ENCODE data around the gene GCLM. TPM values are rescaled to one million over a fixed set of nuclear protein-coding genes. Genes with fewer than 3 reads are reported as not detected.

GCLM gene
- total and polyA plus RNA-seq, 9 of the 15 experiments (the other 6 are each of a cell fraction or from before 2014, with no cell fraction given) = 9.3 to 71.6 (median 24.5) TPM

DNA sequence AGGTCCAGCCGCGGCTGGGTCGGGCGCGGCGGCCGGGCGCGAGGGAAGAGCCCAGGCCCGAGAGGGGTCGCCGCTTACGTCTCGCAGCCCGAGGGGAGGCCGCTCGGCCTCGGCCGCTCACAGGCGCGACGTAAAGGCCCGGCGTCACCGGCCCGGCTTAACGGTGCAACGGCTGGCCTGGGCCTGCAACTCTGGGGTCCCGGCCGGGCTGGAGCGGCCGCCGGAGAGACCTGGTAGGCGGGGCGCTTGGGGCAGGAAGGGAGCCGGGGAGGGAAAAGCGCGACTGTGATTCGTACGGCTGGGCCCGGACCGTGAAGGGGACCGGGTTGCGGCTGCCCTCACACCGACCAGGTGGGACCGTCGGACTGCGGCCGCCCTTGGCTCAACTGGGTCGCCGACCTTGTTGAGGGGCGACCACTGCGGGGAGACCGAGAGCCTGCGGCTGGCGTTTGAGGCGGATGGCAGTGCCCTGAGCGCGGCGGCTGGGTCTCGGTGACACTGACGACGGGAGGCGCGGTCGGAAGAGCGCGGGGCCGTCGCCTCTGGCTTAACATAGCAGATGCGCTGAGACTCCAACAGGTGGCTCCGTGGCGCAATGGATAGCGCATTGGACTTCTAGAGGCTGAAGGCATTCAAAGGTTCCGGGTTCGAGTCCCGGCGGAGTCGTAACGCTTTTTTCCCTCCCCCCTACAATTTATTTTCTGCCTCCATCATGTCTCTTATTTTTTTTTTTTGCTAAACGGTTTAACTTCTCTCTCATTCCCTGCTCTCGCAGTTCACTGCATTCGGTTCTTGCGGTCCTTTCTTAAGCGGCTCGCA is 62.0 kb downstream of the GCLM start (continued):
- TF ChIP-seq, protein P1, sequence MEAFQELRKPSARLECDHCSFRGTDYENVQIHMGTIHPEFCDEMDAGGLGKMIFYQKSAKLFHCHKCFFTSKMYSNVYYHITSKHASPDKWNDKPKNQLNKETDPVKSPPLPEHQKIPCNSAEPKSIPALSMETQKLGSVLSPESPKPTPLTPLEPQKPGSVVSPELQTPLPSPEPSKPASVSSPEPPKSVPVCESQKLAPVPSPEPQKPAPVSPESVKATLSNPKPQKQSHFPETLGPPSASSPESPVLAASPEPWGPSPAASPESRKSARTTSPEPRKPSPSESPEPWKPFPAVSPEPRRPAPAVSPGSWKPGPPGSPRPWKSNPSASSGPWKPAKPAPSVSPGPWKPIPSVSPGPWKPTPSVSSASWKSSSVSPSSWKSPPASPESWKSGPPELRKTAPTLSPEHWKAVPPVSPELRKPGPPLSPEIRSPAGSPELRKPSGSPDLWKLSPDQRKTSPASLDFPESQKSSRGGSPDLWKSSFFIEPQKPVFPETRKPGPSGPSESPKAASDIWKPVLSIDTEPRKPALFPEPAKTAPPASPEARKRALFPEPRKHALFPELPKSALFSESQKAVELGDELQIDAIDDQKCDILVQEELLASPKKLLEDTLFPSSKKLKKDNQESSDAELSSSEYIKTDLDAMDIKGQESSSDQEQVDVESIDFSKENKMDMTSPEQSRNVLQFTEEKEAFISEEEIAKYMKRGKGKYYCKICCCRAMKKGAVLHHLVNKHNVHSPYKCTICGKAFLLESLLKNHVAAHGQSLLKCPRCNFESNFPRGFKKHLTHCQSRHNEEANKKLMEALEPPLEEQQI (IDR thresholded peaks at IDR 0.05) = no peak
- no peak for TF ChIP-seq NCOA4 (IDR thresholded peaks at IDR 0.05; ENCODE audit: partially characterized antibody)
- 0 out of 2 replicates have a peak, but pooled peaks have one; percentile 24 for TF ChIP-seq LARP7 (IDR thresholded peaks at IDR 0.05)
- TF ChIP-seq, protein P2, sequence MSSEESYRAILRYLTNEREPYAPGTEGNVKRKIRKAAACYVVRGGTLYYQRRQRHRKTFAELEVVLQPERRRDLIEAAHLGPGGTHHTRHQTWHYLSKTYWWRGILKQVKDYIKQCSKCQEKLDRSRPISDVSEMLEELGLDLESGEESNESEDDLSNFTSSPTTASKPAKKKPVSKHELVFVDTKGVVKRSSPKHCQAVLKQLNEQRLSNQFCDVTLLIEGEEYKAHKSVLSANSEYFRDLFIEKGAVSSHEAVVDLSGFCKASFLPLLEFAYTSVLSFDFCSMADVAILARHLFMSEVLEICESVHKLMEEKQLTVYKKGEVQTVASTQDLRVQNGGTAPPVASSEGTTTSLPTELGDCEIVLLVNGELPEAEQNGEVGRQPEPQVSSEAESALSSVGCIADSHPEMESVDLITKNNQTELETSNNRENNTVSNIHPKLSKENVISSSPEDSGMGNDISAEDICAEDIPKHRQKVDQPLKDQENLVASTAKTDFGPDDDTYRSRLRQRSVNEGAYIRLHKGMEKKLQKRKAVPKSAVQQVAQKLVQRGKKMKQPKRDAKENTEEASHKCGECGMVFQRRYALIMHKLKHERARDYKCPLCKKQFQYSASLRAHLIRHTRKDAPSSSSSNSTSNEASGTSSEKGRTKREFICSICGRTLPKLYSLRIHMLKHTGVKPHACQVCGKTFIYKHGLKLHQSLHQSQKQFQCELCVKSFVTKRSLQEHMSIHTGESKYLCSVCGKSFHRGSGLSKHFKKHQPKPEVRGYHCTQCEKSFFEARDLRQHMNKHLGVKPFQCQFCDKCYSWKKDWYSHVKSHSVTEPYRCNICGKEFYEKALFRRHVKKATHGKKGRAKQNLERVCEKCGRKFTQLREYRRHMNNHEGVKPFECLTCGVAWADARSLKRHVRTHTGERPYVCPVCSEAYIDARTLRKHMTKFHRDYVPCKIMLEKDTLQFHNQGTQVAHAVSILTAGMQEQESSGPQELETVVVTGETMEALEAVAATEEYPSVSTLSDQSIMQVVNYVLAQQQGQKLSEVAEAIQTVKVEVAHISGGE (CRISPR knock-in tag; IDR thresholded peaks at IDR 0.05) = peak in 1 of 3 experiments; percentile 81; a peak in 2 of 6 replicates
- no peak for TF ChIP-seq ZNF3 (CRISPR knock-in tag; IDR thresholded peaks at IDR 0.05)
- TF ChIP-seq SIX5 (IDR thresholded peaks at IDR 0.05; ENCODE audit: borderline replicate concordance in 1 of 2, insufficient read depth in 1 of 2, low read depth in 1 of 2, low read length in 2 of 2) = no peak
- no peak for TF ChIP-seq XRCC4 (IDR thresholded peaks at IDR 0.05; ENCODE audit: extremely low read depth, insufficient read depth, insufficient read length)
- no peak for TF ChIP-seq CBFA2T2 (conservative IDR thresholded peaks at IDR 0.05)
- no peak; the same call in 1 of the 2 replicates for TF ChIP-seq VEZF1 (CRISPR knock-in tag; IDR thresholded peaks at IDR 0.05)
- TF ChIP-seq EP400 (IDR thresholded peaks at IDR 0.05) = 0 out of 2 replicates have a peak, but pooled peaks have one; percentile 46
- TF ChIP-seq HMGXB4 (CRISPR knock-in tag; IDR thresholded peaks at IDR 0.05) = peak; percentile 95
- TF ChIP-seq ZNF431 (CRISPR knock-in tag; IDR thresholded peaks at IDR 0.05) = 0 out of 2 replicates have a peak, but pooled peaks have one; percentile 3
- TF ChIP-seq TBP (optimal IDR thresholded peaks at IDR 0.05; ENCODE audit: low read depth, low read length) = peak; percentile 100
- TF ChIP-seq ZNF695 (CRISPR knock-in tag; IDR thresholded peaks at IDR 0.05) = no peak
- TF ChIP-seq HDAC8 (tag; IDR thresholded peaks at IDR 0.05) = no peak
- TF ChIP-seq MXI1 (IDR thresholded peaks at IDR 0.05; ENCODE audit: low read depth, low read length) = peak; percentile 34; the same call in 1 of the 2 replicates
- peak; percentile 68; the same call in 1 of the 2 replicates for TF ChIP-seq XRCC5 (IDR thresholded peaks at IDR 0.05; ENCODE audit: low read depth, low read length)
- TF ChIP-seq ZNF77 (CRISPR knock-in tag; IDR thresholded peaks at IDR 0.05) = no peak

All from K562 (cell line).